HG03064 (cell line): Measurements from ENCODE around the gene PRELID1.

Experiments
- ATAC-seq: cut with Tn5 transposase; IDR thresholded peaks from one replicate; pipeline ENCODE4 v1.9.1; 2021; ENCODE audit warnings: low read depth; ENCODE audit not compliant: unreplicated experiment

The PRELID1 gene

GRCh38 chr5:177355162-177355867 lies 51.7 kb downstream of the PRELID1 start:
- no peak for ATAC-seq

- no peak for ATAC-seq
Measured at GRCh38 chr5:177355868-177356168, 52.2 kb downstream of the PRELID1 start.
